MV-4-11 (cell line): ENCODE data around the gene PLEKHJ1.

Source experiments
- DNase-seq: peaks from one replicate; lab custom pipeline; 2025; lab: John Stamatoyannopoulos, UW

The PLEKHJ1 gene

GRCh38 chr19:2234996-2235380, 1.1 kb downstream of the PLEKHJ1 start:
- no peak for DNase-seq

GRCh38 chr19:2233601-2234280, 2.4 kb downstream of the PLEKHJ1 start:
- DNase-seq = no peak

- DNase-seq = no peak
Measured at GRCh38 chr19:2232286-2233151, 3.6 kb downstream of the PLEKHJ1 start.

- DNase-seq = peak; percentile 50
Measured at GRCh38 chr19:2231621-2232221, 4.4 kb downstream of the PLEKHJ1 start.

GRCh38 chr19:2230807-2231533, 5.2 kb downstream of the PLEKHJ1 start:
- DNase-seq = no peak

- DNase-seq = no peak
Measured at GRCh38 chr19:2230033-2230531, 6.0 kb downstream of the PLEKHJ1 start.

GRCh38 chr19:2229103-2230032, 6.8 kb downstream of the PLEKHJ1 start:
- no peak for DNase-seq

- no peak for DNase-seq
Measured at GRCh38 chr19:2228157-2229030, 7.7 kb downstream of the PLEKHJ1 start.

- DNase-seq = peak; percentile 96
Measured at GRCh38 chr19:2227415-2228156, 8.5 kb downstream of the PLEKHJ1 start.

GRCh38 chr19:2226840-2227360, 9.2 kb downstream of the PLEKHJ1 start:
- DNase-seq = no peak

- no peak for DNase-seq
Measured at GRCh38 chr19:2226051-2226839, 9.9 kb downstream of the PLEKHJ1 start.

GRCh38 chr19:2225415-2226050, 10.6 kb downstream of the PLEKHJ1 start:
- DNase-seq = no peak

GRCh38 chr19:2224754-2225349, 11.3 kb downstream of the PLEKHJ1 start:
- DNase-seq = no peak

GRCh38 chr19:2223959-2224358, 12.2 kb downstream of the PLEKHJ1 start:
- DNase-seq = no peak

- DNase-seq = no peak
Measured at GRCh38 chr19:2223391-2223790, 12.7 kb downstream of the PLEKHJ1 start.

- no peak for DNase-seq
Measured at GRCh38 chr19:2221918-2222317, 14.2 kb downstream of the PLEKHJ1 start.

- no peak for DNase-seq
Measured at GRCh38 chr19:2221250-2221831, 14.8 kb downstream of the PLEKHJ1 start.
